ENCODE results near the gene CDH23. TPM values are rescaled to one million over a fixed set of nuclear protein-coding genes. Genes with fewer than 3 reads are reported as not detected.

Gene CDH23
- total RNA-seq, 4 donors from 2014 or later: 7.1 to 56.2 (median 25.4) TPM

GRCh38 chr10:71819985-71820384 lies 423.3 kb downstream of the CDH23 start:
- Histone ChIP-seq H3K4me1 (no peaks in the 10 kb centered on the region), H3K27me3 (no peaks in the 10 kb centered on the region), H3K9me3 (no peaks in the 10 kb centered on the region), H3K4me3 (no peak overlapping the region), H3K27ac (no peak overlapping the region), H3K36me3 (no peaks in the 10 kb centered on the region)
- no peak for TF ChIP-seq POLR2A (IDR thresholded peaks at IDR 0.05)
- TF ChIP-seq CTCF (IDR thresholded peaks at IDR 0.05): no peak
- intact Hi-C loops (cut with DNase I; ENCODE audit: low total_unique reads): loop anchor here (10.0 kb wide), 1 partner anchor 245 kb away; no protein-coding TSS in a partner anchor
- DNase-seq: no peak

- no peaks in the 10 kb centered on the region for H3K9me3 ChIP-seq
- H3K27me3 ChIP-seq: no peaks in the 10 kb centered on the region
- TF ChIP-seq CTCF (IDR thresholded peaks at IDR 0.05) (no peak), POLR2A (IDR thresholded peaks at IDR 0.05) (no peak)
- no peak overlapping the region for H3K4me3 ChIP-seq
- H3K4me1 ChIP-seq: no peaks in the 10 kb centered on the region
- intact Hi-C loops (cut with DNase I; ENCODE audit: low total_unique reads): no loop called here
- no peak for DNase-seq
- no peaks in the 10 kb centered on the region for H3K36me3 ChIP-seq
- no peak overlapping the region for H3K27ac ChIP-seq
Observed at GRCh38 chr10:71820966-71821365, 424.2 kb downstream of the CDH23 start.

GRCh38 chr10:71821909-71822763 lies 425.4 kb downstream of the CDH23 start:
- H3K4me1 ChIP-seq: no peaks in the 10 kb centered on the region
- intact Hi-C loops (cut with DNase I; ENCODE audit: low total_unique reads): no loop called here

GRCh38 chr10:71823356-71823755 lies 426.6 kb downstream of the CDH23 start:
- intact Hi-C loops (cut with DNase I; ENCODE audit: low total_unique reads): no loop called here
- H3K4me3 ChIP-seq: no peak overlapping the region
- TF ChIP-seq POLR2A (IDR thresholded peaks at IDR 0.05): no peak
- no peak for TF ChIP-seq CTCF (IDR thresholded peaks at IDR 0.05)
- H3K27me3 ChIP-seq: no peaks in the 10 kb centered on the region
- no peak for DNase-seq
- H3K27ac ChIP-seq: no peak overlapping the region
- H3K9me3 ChIP-seq: no peaks in the 10 kb centered on the region
- no peaks in the 10 kb centered on the region for H3K36me3 ChIP-seq
- no peaks in the 10 kb centered on the region for H3K4me1 ChIP-seq

More at GRCh38 chr10:71821909-71822763, 425.4 kb downstream of the CDH23 start:
- Histone ChIP-seq H3K27me3 (no peaks in the 10 kb centered on the region), H3K27ac (no peak overlapping the region), H3K36me3 (no peaks in the 10 kb centered on the region), H3K4me3 (no peak overlapping the region), H3K9me3 (no peaks in the 10 kb centered on the region)
- no peak for DNase-seq
- TF ChIP-seq CTCF (IDR thresholded peaks at IDR 0.05) (no peak), POLR2A (IDR thresholded peaks at IDR 0.05) (no peak)

- H3K27ac ChIP-seq: no peak overlapping the region
- no peaks in the 10 kb centered on the region for H3K27me3 ChIP-seq
- TF ChIP-seq POLR2A (IDR thresholded peaks at IDR 0.05) (no peak), CTCF (IDR thresholded peaks at IDR 0.05) (no peak)
- intact Hi-C loops (cut with DNase I; ENCODE audit: low total_unique reads): no loop called here
- H3K9me3 ChIP-seq: no peaks in the 10 kb centered on the region
- H3K4me3 ChIP-seq: no peak overlapping the region
- no peaks in the 10 kb centered on the region for H3K4me1 ChIP-seq
- no peaks in the 10 kb centered on the region for H3K36me3 ChIP-seq
- no peak for DNase-seq
Observed at GRCh38 chr10:71824333-71824732, 427.6 kb downstream of the CDH23 start.

All from uterus (tissue), 4 donors.